Panc1 (cell line): ENCODE measurements around the gene ZNF804A. TPM values are rescaled to one million over a fixed set of nuclear protein-coding genes. Genes with fewer than 3 reads are reported as not detected.

Experiments used
- ATAC-seq: fragments of 200-7000 bp; cut with Tn5 transposase; 2 replicates; pipeline ENCODE4 v1.9.1; 2020; ENCODE audit warnings: mild to moderate bottlenecking, moderate library complexity
- BruUV-seq: library from RNA; stranded (reverse); fragments of 400-500 nt; replicated peaks from 2 replicates; lab custom pipeline; 2021; lab: Mats Ljungman, UMichigan
- CTCF ChIA-PET: fragments of 300-600 bp; sonication (Branson Sonifier 250); formaldehyde crosslinking; loops from one replicate; lab custom pipeline; 2022; ENCODE audit warnings: antibody characterized with exemption; lab: Charles Lee
- POLR2A ChIA-PET: fragments of 300-600 bp; sonication (Branson Sonifier 250); formaldehyde crosslinking; loops from one replicate; lab custom pipeline; 2022; ENCODE audit warnings: antibody characterized with exemption; lab: Charles Lee
- DNase-seq: peaks from one replicate; pipeline ENCODE4 v3.0.0-alpha.2; 2010; ENCODE audit warnings: low read depth, low spot score
- H3K27ac ChIP-seq: 2 replicates; pipeline ENCODE4 v1.5.1; 2011; ENCODE audit warnings: mild to moderate bottlenecking, low read length, inconsistent platforms
- H3K27me3 ChIP-seq: fragments of 200-500 bp; sonication (Bioruptor generic); 2 replicates; pipeline ENCODE4 v1.6.0; 2014; ENCODE audit warnings: low read length, inconsistent platforms; ENCODE audit not compliant: control insufficient read depth, insufficient read depth
- H3K36me3 ChIP-seq: fragments of 200-500 bp; sonication (Bioruptor generic); 2 replicates; pipeline ENCODE4 v1.5.1; 2014; ENCODE audit warnings: inconsistent platforms, mild to moderate bottlenecking, low read length, moderate library complexity; ENCODE audit not compliant: control insufficient read depth, insufficient read depth
- H3K4me1 ChIP-seq: 2 replicates; pipeline ENCODE4 v1.5.1; 2011; ENCODE audit warnings: inconsistent platforms, mild to moderate bottlenecking, low read length, moderate library complexity; ENCODE audit not compliant: control insufficient read depth, insufficient read depth
- H3K4me3 ChIP-seq, 2 experiments: 2 replicates each; pipeline ENCODE4 v1.5.1; 2011 to 2012; ENCODE audit warnings: low read depth in 2 of 2, low read length in 2 of 2, mild to moderate bottlenecking in 2 of 2, inconsistent platforms in 1 of 2, moderate library complexity in 1 of 2
- H3K9me3 ChIP-seq: fragments of 200-500 bp; sonication (Bioruptor generic); 2 replicates; pipeline ENCODE4 v1.5.1; 2014; ENCODE audit warnings: low read depth, mild to moderate bottlenecking, inconsistent platforms, low read length, moderate library complexity; ENCODE audit not compliant: control insufficient read depth, insufficient read depth
- POLR2AphosphoS5 ChIP-seq: IDR thresholded peaks from 2 replicates; pipeline ENCODE4 v1.6.1; 2012; ENCODE audit warnings: mild to moderate bottlenecking, low read depth, low read length, moderate library complexity
- SIN3A ChIP-seq: IDR thresholded peaks from 2 replicates; pipeline ENCODE4 v1.6.1; 2012; ENCODE audit warnings: low read depth, mild to moderate bottlenecking, low read length, moderate library complexity, borderline replicate concordance; ENCODE audit not compliant: insufficient read depth
- TCF7L2 ChIP-seq: IDR thresholded peaks from 2 replicates; pipeline ENCODE4 v1.6.1; 2011; ENCODE audit warnings: mild to moderate bottlenecking, low read depth, low read length, inconsistent platforms
- in situ Hi-C: cut with HindIII; loops from 2 replicates; pipeline ENCODE4 v1.10.0; 2016; ENCODE audit warnings: low sequenced_read_pairs, low pct_unique_long_range_greater_than_20kb
- intact Hi-C: fragments of 100-400 bp; cut with micrococcal nuclease; formaldehyde crosslinking; loops from one replicate; pipeline ENCODE4 v1.10.0; 2022; ENCODE audit not compliant: unreplicated experiment
- total RNA-seq: library from RNA; stranded (reverse); gene quantifications from one replicate; pipeline ENCODE4 v1.2.1, GENCODE V29; 2021; ENCODE audit not compliant: unreplicated experiment
- TF ChIP-seq, protein P1 (sequence below), 2 experiments: IDR thresholded peaks; 2 replicates each; pipeline ENCODE4 v1.6.1; 2011 to 2012; ENCODE audit warnings: low read depth in 2 of 2, control low read depth in 1 of 2, low read length in 1 of 2, mild to moderate bottlenecking in 1 of 2, moderate library complexity in 1 of 2; ENCODE audit not compliant: insufficient read depth in 1 of 2
- TF ChIP-seq, protein P2 (sequence below): fragments of 450-650 bp; IDR thresholded peaks from 2 replicates; pipeline ENCODE4 v1.5.1; 2017; ENCODE audit warnings: mild to moderate bottlenecking

The ZNF804A gene
- total RNA-seq, 1 experiment from 2014 or later: 2.2 TPM

DNA sequence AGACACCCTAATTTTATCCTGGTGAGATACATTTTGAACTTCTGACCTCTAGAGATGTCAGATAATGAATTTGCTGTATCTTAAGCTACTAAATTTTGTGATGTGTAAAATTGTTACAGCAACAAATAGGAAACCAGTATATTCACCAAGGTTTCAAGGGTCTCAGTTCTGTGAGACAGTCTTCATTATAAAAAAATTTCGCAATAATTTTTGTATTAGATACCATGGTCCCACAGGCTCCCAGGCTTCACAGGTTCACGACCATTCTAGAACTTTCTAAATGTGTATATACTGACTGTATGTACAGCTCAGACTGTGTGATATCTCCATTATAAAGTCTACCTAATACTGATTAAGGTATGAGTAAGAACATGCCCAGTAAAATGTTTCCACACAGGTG is 181.4 kb downstream of the ZNF804A start:
- Histone ChIP-seq H3K9me3 (no peaks in the 10 kb centered on the region), H3K4me1 (no peaks in the 10 kb centered on the region), H3K36me3 (no peaks in the 10 kb centered on the region), H3K4me3 (no peak overlapping the region), H3K27me3 (no peaks in the 10 kb centered on the region), H3K27ac (no peak overlapping the region)
- intact Hi-C loops: no loop called here
- ChIA-PET POLR2A (no interaction called here), CTCF (no interaction called here)
- DNase-seq (no peak), ATAC-seq (no peak)
- in situ Hi-C loops: no loop called here
- TF ChIP-seq, protein P1, sequence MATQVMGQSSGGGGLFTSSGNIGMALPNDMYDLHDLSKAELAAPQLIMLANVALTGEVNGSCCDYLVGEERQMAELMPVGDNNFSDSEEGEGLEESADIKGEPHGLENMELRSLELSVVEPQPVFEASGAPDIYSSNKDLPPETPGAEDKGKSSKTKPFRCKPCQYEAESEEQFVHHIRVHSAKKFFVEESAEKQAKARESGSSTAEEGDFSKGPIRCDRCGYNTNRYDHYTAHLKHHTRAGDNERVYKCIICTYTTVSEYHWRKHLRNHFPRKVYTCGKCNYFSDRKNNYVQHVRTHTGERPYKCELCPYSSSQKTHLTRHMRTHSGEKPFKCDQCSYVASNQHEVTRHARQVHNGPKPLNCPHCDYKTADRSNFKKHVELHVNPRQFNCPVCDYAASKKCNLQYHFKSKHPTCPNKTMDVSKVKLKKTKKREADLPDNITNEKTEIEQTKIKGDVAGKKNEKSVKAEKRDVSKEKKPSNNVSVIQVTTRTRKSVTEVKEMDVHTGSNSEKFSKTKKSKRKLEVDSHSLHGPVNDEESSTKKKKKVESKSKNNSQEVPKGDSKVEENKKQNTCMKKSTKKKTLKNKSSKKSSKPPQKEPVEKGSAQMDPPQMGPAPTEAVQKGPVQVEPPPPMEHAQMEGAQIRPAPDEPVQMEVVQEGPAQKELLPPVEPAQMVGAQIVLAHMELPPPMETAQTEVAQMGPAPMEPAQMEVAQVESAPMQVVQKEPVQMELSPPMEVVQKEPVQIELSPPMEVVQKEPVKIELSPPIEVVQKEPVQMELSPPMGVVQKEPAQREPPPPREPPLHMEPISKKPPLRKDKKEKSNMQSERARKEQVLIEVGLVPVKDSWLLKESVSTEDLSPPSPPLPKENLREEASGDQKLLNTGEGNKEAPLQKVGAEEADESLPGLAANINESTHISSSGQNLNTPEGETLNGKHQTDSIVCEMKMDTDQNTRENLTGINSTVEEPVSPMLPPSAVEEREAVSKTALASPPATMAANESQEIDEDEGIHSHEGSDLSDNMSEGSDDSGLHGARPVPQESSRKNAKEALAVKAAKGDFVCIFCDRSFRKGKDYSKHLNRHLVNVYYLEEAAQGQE (IDR thresholded peaks at IDR 0.05; ENCODE audit: insufficient read depth in 1 of 2, low read depth in 2 of 2, low read length in 1 of 2): no peak
- TF ChIP-seq, protein P2, sequence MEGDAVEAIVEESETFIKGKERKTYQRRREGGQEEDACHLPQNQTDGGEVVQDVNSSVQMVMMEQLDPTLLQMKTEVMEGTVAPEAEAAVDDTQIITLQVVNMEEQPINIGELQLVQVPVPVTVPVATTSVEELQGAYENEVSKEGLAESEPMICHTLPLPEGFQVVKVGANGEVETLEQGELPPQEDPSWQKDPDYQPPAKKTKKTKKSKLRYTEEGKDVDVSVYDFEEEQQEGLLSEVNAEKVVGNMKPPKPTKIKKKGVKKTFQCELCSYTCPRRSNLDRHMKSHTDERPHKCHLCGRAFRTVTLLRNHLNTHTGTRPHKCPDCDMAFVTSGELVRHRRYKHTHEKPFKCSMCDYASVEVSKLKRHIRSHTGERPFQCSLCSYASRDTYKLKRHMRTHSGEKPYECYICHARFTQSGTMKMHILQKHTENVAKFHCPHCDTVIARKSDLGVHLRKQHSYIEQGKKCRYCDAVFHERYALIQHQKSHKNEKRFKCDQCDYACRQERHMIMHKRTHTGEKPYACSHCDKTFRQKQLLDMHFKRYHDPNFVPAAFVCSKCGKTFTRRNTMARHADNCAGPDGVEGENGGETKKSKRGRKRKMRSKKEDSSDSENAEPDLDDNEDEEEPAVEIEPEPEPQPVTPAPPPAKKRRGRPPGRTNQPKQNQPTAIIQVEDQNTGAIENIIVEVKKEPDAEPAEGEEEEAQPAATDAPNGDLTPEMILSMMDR: no peak
- TF ChIP-seq SIN3A: no peak
- no peak for TF ChIP-seq POLR2AphosphoS5
- no peak for TF ChIP-seq TCF7L2
- BruUV-seq: no TSS peak

DNA sequence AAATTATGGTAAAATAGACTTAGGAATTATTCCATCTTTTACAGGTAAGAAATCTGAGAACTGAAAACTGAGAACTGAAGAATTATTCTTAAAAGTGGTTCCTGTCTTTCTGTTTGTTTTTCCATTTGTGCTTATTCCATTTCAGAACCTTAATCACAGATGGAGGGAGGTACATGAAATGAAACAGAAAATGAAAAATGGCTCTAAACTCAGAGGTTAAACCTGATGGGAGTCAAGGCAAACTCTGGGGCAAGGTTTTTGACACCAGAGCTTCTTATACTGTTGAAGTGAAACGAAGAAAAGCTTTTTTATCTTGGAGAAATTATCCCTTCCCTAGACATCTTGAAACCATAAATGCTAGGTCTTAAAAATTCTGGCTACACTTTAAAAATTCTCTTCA is 182.1 kb downstream of the ZNF804A start:
- no peaks in the 10 kb centered on the region for H3K36me3 ChIP-seq
- no peaks in the 10 kb centered on the region for H3K4me1 ChIP-seq
- in situ Hi-C loops (no loop called here), intact Hi-C loops (no loop called here)
- ChIA-PET CTCF (no interaction called here), POLR2A (interaction anchor here (0.6 kb wide), 1 partner anchor 1637 kb away, joined by 3 read pairs; no protein-coding TSS in a partner anchor)
- BruUV-seq: no TSS peak
- no peaks in the 10 kb centered on the region for H3K27me3 ChIP-seq
- no peak for DNase-seq
- no peak overlapping the region for H3K4me3 ChIP-seq
- no peak overlapping the region for H3K27ac ChIP-seq
- H3K9me3 ChIP-seq: no peaks in the 10 kb centered on the region
- no peak for ATAC-seq
- TF ChIP-seq POLR2AphosphoS5: no peak
- TF ChIP-seq, protein P1 (IDR thresholded peaks at IDR 0.05; ENCODE audit: insufficient read depth in 1 of 2, low read depth in 2 of 2, low read length in 1 of 2): no peak
